K562 (cell line): ENCODE measurements around the gene NAXE. TPM values are rescaled to one million over a fixed set of nuclear protein-coding genes. Genes with fewer than 3 reads are reported as not detected.

Experiments
- ATAC-seq: fragments of 200-7000 bp; cut with Tn5 transposase; 3 replicates; pipeline ENCODE4 v1.9.1; 2020; ENCODE audit warnings: moderate library complexity
- BruUV-seq: library from RNA; stranded (reverse); fragments of 400-500 nt; replicated peaks from 2 replicates; lab custom pipeline; 2021; lab: Mats Ljungman, UMichigan
- CTCF ChIA-PET: fragments of 300-600 bp; formaldehyde crosslinking; extraction: SDS; loops from one replicate; lab custom pipeline; 2021; ENCODE audit warnings: low intra/inter-chr PET ratio; lab: Yijun Ruan, JAX
- POLR2A ChIA-PET: fragments of 300-600, 350-650 bp; sonication (Branson Sonifier 250); formaldehyde crosslinking; extraction: SDS; loops from one replicate; lab custom pipeline; 2021; ENCODE audit warnings: antibody characterized with exemption, inconsistent platforms; lab: Yijun Ruan, JAX
- DNase-seq, 4 experiments: peaks; one replicate each; pipeline versions ENCODE4 v3.0.0 to v3.0.0-alpha.2; 2011 to 2018; ENCODE audit warnings: low spot score in 3 of 4, mixed read lengths in 3 of 4; ENCODE audit errors: extremely low read depth in 1 of 4
- FAIRE-seq: peaks from 2 replicates; lab custom pipeline; 2011; peaks lifted over from hg19 to GRCh38; lab: Jason Lieb, UNC
- H2AFZ ChIP-seq: 2 replicates; pipeline ENCODE4 v1.6.0; 2011; ENCODE audit warnings: low read depth, low read length, control low read depth, inconsistent platforms
- H3K27ac ChIP-seq: fragments of 200-600 bp; 3 replicates; pipeline ENCODE4 v1.8.0; 2011; ENCODE audit warnings: low read depth, mild to moderate bottlenecking, control low read depth, inconsistent platforms, low read length, moderate library complexity, mixed read lengths; ENCODE audit errors: extremely low read depth
- H3K27me3 ChIP-seq, 2 experiments: fragments of 300-600 bp in 1 of 2; 2 replicates in 1 of 2; 3 replicates in 1 of 2; pipeline versions ENCODE4 v1.6.0 to v1.8.0; 2011; ENCODE audit warnings: inconsistent platforms in 2 of 2, low read length in 2 of 2, mild to moderate bottlenecking in 1 of 2, mixed read lengths in 1 of 2, moderate library complexity in 1 of 2; ENCODE audit not compliant: control insufficient read depth in 2 of 2, insufficient read depth in 2 of 2
- H3K36me3 ChIP-seq: fragments of 300-600 bp; 3 replicates; pipeline ENCODE4 v1.8.0; 2011; ENCODE audit warnings: mild to moderate bottlenecking, low read length, inconsistent platforms; ENCODE audit not compliant: control insufficient read depth, insufficient read depth
- H3K4me1 ChIP-seq, 2 experiments: fragments of 200-600 bp in 1 of 2; replicated peaks in 1 of 2; 2 replicates in 1 of 2; 3 replicates in 1 of 2; pipeline versions ENCODE4 v1.5.1 to v1.8.0; 2011; ENCODE audit warnings: inconsistent platforms in 2 of 2, low read length in 2 of 2, mild to moderate bottlenecking in 1 of 2, mixed read lengths in 1 of 2, moderate library complexity in 1 of 2; ENCODE audit not compliant: control insufficient read depth in 2 of 2, insufficient read depth in 2 of 2
- H3K4me2 ChIP-seq: 2 replicates; pipeline ENCODE4 v1.6.1; 2011; ENCODE audit warnings: low read length, control low read depth, inconsistent platforms, mixed read lengths; ENCODE audit not compliant: insufficient read depth
- H3K4me3 ChIP-seq: fragments of 200-600 bp; sonication (generic), shearing (Covaris generic); 2 replicates; pipeline ENCODE4 v1.5.1; 2016; ENCODE audit warnings: control low read depth, inconsistent platforms
- H3K79me2 ChIP-seq: fragments of 200-600 bp; 3 replicates; pipeline ENCODE4 v1.8.0; 2011; ENCODE audit warnings: low read length, inconsistent platforms; ENCODE audit not compliant: control insufficient read depth, insufficient read depth
- H3K9ac ChIP-seq, 2 experiments: 2 replicates each; pipeline versions ENCODE4 v1.6.0 to v1.6.1; 2011; ENCODE audit warnings: low read depth in 2 of 2, low read length in 2 of 2, control low read depth in 1 of 2, inconsistent platforms in 1 of 2, mild to moderate bottlenecking in 1 of 2, mixed read lengths in 1 of 2; ENCODE audit not compliant: insufficient read depth in 1 of 2
- H3K9me1 ChIP-seq: one replicate; pipeline ENCODE4 v1.6.0; 2011; ENCODE audit warnings: inconsistent platforms, mild to moderate bottlenecking, low read length, moderate library complexity; ENCODE audit not compliant: control insufficient read depth, insufficient read depth
- H3K9me3 ChIP-seq: replicated peaks from 2 replicates; pipeline ENCODE4 v1.5.1; 2011; ENCODE audit warnings: low read depth, low read length, inconsistent platforms; ENCODE audit not compliant: control insufficient read depth, insufficient read depth
- H4K20me1 ChIP-seq: replicated peaks from 2 replicates; pipeline ENCODE4 v1.6.1; 2011; ENCODE audit warnings: low read length, inconsistent platforms, mixed read lengths; ENCODE audit not compliant: control insufficient read depth, insufficient read depth
- CBFA2T3 ChIP-seq: fragments of 450-650 bp; IDR thresholded peaks from 2 replicates; pipeline ENCODE4 v1.6.1; 2017
- FOXK2 ChIP-seq, 2 experiments: fragments of 450-650 bp; IDR thresholded peaks in 1 of 2; conservative IDR thresholded peaks in 1 of 2; 2 replicates each; pipeline ENCODE4 v1.6.1; 2016; ENCODE audit warnings: low read depth in 2 of 2, mild to moderate bottlenecking in 1 of 2
- GABPA ChIP-seq: fragments of 200-800 bp; sonication (Bioruptor generic); conservative IDR thresholded peaks from 2 replicates; pipeline ENCODE4 v1.6.1; 2016; ENCODE audit warnings: low read depth, missing genetic modification characterization, missing compliant biosample characterization
- GTF2A2 ChIP-seq: IDR thresholded peaks from 2 replicates; pipeline ENCODE4 v1.6.1; 2016; ENCODE audit warnings: mild to moderate bottlenecking, missing genetic modification characterization, missing compliant biosample characterization
- HDAC2 ChIP-seq: fragments of 450-650 bp; IDR thresholded peaks from 2 replicates; pipeline ENCODE4 v1.6.1; 2016; ENCODE audit warnings: mild to moderate bottlenecking
- HNRNPH1 ChIP-seq: fragments of 200-400 bp; formaldehyde crosslinking; optimal IDR thresholded peaks from 2 replicates; pipeline ENCODE3; 2017; ENCODE audit warnings: low read depth, mild to moderate bottlenecking, low read length, moderate library complexity
- JUND ChIP-seq, 2 experiments: IDR thresholded peaks; 2 replicates in 1 of 2; 3 replicates in 1 of 2; pipeline ENCODE4 v1.6.1; 2011; ENCODE audit warnings: borderline replicate concordance in 2 of 2, low read depth in 2 of 2, low read length in 2 of 2, improper control_type of control experiment in 1 of 2, missing biosample characterization in 1 of 2, missing genetic modification characterization in 1 of 2, missing genetic modification reagents in 1 of 2
- KLF1 ChIP-seq: fragments of 450-650 bp; IDR thresholded peaks from 2 replicates; pipeline ENCODE4 v1.6.1; 2016; ENCODE audit warnings: missing genetic modification characterization, missing compliant biosample characterization
- LCOR ChIP-seq: sonication (generic); formaldehyde crosslinking; IDR thresholded peaks from 2 replicates; pipeline ENCODE4 v1.8.0; 2022; ENCODE audit warnings: mild to moderate bottlenecking, missing genetic modification reagents
- NCOA6 ChIP-seq: fragments of 450-650 bp; IDR thresholded peaks from 2 replicates; pipeline ENCODE4 v1.6.1; 2017; ENCODE audit warnings: mild to moderate bottlenecking
- NFIX ChIP-seq: fragments of 250-450 bp; sonication (Bioruptor Pico); IDR thresholded peaks from 2 replicates; pipeline ENCODE4 v1.4.0; 2020; ENCODE audit warnings: low read depth, mild to moderate bottlenecking, moderate library complexity
- RUNX1 ChIP-seq: sonication (generic); IDR thresholded peaks from 2 replicates; pipeline ENCODE4 v1.6.1; 2016; ENCODE audit warnings: antibody characterized with exemption, low read depth
- SMAD1 ChIP-seq: fragments of 150-350 bp; IDR thresholded peaks from 2 replicates; pipeline ENCODE4 v1.6.1; 2014; ENCODE audit warnings: low read length, low read depth; ENCODE audit not compliant: partially characterized antibody
- TAF15 ChIP-seq: fragments of 200-400 bp; formaldehyde crosslinking; IDR thresholded peaks from 2 replicates; pipeline ENCODE4 v1.6.1; 2017; ENCODE audit warnings: mild to moderate bottlenecking, low read depth, low read length, moderate library complexity
- TOE1 ChIP-seq, 2 experiments: fragments of 450-650 bp in 1 of 2; sonication (generic) in 1 of 2; formaldehyde crosslinking in 1 of 2; IDR thresholded peaks; 2 replicates each; pipeline versions ENCODE4 v1.7.1 to v1.8.0; 2016 to 2022; ENCODE audit warnings: borderline replicate concordance in 2 of 2, mild to moderate bottlenecking in 2 of 2, antibody characterized with exemption in 1 of 2, inconsistent platforms in 1 of 2, low read depth in 1 of 2, missing genetic modification reagents in 1 of 2, moderate library complexity in 1 of 2
- ZNF717 ChIP-seq: fragments of 250-450 bp; sonication (Bioruptor Pico); IDR thresholded peaks from 2 replicates; pipeline ENCODE4 v1.5.0; 2021
- ZNF77 ChIP-seq: fragments of 250-450 bp; sonication (Bioruptor Pico); IDR thresholded peaks from 2 replicates; pipeline ENCODE4 v1.5.0; 2020
- WGBS: fragments of 100-300 bp; shearing (Covaris generic); methylation state at CpG from one replicate; pipeline ENCODE4 v1.1.6; 2016; ENCODE audit warnings: low coverage, mixed read lengths; ENCODE audit not compliant: insufficient coverage; ENCODE audit errors: missing lambda C conversion rate; 5-methylcytosine and 5-hydroxymethylcytosine counted together
- in situ Hi-C: fragments of 300-500 bp; cut with MboI; formaldehyde crosslinking; loops from 4 replicates; pipeline ENCODE4 v1.15.0; 2018; ENCODE audit warnings: inconsistent platforms, mixed read lengths
- intact Hi-C: fragments of 100-400 bp; cut with micrococcal nuclease; formaldehyde crosslinking; loops from 2 replicates; pipeline ENCODE4 v1.14.2; 2022
- polyA plus RNA-seq, 8 experiments: library from polyadenylated mRNA; depleted of rRNA in 4 of 8; stranded (reverse) in 5 of 8; unstranded in 3 of 8; fragments of >200 nt; fragmentation: Nextera tagmentation in 2 of 8; fragmentation: Illumina TruSeq in 1 of 8; extraction: Ambion mirVana in 2 of 8; extraction: Trizol in 1 of 8; gene quantifications; 2 replicates each; pipeline versions ENCODE4 v1.2.1 to v1.2.3, GENCODE V29; 2011 to 2014; ENCODE audit warnings: inconsistent platforms in 1 of 8, missing spikeins in 1 of 8
- total RNA-seq, 7 experiments: library from RNA; depleted of rRNA in 6 of 7; stranded (reverse); fragments of >200 nt in 6 of 7; fragmentation: Illumina TruSeq in 2 of 7; extraction: Trizol in 2 of 7; gene quantifications; 2 replicates each; pipeline versions ENCODE4 v1.2.1 to v1.2.3, GENCODE V29; 2011 to 2021; ENCODE audit warnings: low replicate concordance in 1 of 7
- TF ChIP-seq, protein P1 (sequence below), 2 experiments: fragments of 450-650 bp; IDR thresholded peaks; 2 replicates each; pipeline ENCODE4 v1.6.1; 2016

The NAXE gene
- total and polyA plus RNA-seq, 9 of the 15 experiments (the other 6 are each of a cell fraction or from before 2014, with no cell fraction given), result 27.3 to 137 (median 90.0) TPM

DNA sequence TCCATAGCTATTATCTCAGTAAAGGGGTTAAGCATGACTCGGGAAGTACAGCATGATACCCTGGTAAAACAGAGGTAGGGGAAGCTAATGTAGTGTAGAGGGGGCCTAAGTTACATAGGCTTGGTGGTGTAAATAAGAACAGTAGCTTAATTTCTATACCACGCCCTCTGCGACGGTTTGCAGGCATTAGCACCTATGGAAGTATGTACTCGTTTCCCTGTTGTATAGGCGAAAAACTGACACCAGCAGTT lies 470 bp upstream of the NAXE start (continued):
- TF ChIP-seq FOXK2 (conservative IDR thresholded peaks at IDR 0.05 in 1 of 2, IDR thresholded peaks at IDR 0.05 in 1 of 2; ENCODE audit: low read depth in 2 of 2) (peak; percentile 62 to 74; a peak in 2 of 4 replicates), LCOR (CRISPR knock-in tag) (peak; percentile 6; the same call in 1 of the 2 replicates), KLF1 (tag) (no peak), SMAD1 (no peak), NFIX (CRISPR knock-in tag) (no peak), ZNF77 (no peak)

DNA sequence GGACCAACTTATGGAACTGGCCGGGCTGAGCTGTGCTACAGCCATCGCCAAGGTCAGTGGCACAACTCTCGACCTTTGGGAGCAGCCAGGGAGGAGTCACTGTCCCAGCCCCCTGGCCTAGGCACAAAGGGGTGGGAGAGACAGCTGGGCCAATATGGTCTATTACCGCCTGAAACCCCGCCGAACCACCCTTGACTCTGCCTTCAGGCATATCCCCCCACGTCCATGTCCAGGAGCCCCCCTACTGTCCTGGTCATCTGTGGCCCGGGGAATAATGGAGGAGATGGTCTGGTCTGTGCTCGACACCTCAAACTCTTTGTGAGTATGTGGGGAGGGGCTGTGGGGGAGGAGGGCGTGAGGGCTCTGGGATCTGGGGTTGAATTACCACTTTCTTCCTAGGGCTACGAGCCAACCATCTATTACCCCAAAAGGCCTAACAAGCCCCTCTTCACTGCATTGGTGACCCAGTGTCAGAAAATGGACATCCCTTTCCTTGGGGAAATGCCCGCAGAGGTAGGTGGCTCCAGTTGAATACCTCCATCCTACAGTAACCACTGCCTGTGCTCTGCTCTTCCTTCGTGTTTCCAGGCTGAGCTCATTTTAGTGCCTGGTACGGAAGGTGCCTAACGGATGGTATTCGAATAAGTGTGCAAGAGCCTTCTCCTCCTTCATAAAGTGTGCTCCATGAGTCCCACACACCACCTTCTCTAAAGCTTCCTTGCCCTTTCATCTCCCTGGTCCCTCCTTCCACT lies 758 bp downstream of the NAXE start:
- BruUV-seq, result TSS peak; percentile 62
- peak; percentile 51 for FAIRE-seq
- ChIA-PET POLR2A (interaction anchor here (0.5 to 2.6 kb wide), 13 partner anchors 8 to 135 kb away, joined by 3 to 16 read pairs (median 5); partner anchors contain the start of gene GPATCH4), CTCF (no interaction called here)
- peaks cover 53% of the 10 kb centered on the region for H3K36me3 ChIP-seq
- H3K9me3 ChIP-seq, result no peaks in the 10 kb centered on the region
- 14% methylated on average over 16 of the region's 16 CpGs for WGBS
- intact Hi-C loops (no loop called here), in situ Hi-C loops (no loop called here)
- peak; percentile 12 for ATAC-seq
- H3K27me3 ChIP-seq, result no peaks in the 10 kb centered on the region
- H3K27ac ChIP-seq, result peak overlapping the region; percentile 92
- peak overlapping the region; percentile 88 to 93 for H3K9ac ChIP-seq
- H2AFZ ChIP-seq, result peak overlapping the region; percentile 93; the same call in 1 of the 2 replicates
- no peaks in the 10 kb centered on the region for H3K9me1 ChIP-seq
- H4K20me1 ChIP-seq, result no peaks in the 10 kb centered on the region
- peaks cover 21% of the 10 kb centered on the region for H3K79me2 ChIP-seq
- H3K4me2 ChIP-seq, result peak overlapping the region; percentile 96
- DNase-seq, result peak in 1 of 4 experiments; percentile 41
- peaks cover 7 to 15% of the 10 kb centered on the region in 2 experiments; a peak in 4 of 5 replicates for H3K4me1 ChIP-seq
- H3K4me3 ChIP-seq, result peak overlapping the region; percentile 88
- TF ChIP-seq GTF2A2 (tag), result no peak
- TF ChIP-seq HDAC2, result no peak
- TF ChIP-seq, protein P1, sequence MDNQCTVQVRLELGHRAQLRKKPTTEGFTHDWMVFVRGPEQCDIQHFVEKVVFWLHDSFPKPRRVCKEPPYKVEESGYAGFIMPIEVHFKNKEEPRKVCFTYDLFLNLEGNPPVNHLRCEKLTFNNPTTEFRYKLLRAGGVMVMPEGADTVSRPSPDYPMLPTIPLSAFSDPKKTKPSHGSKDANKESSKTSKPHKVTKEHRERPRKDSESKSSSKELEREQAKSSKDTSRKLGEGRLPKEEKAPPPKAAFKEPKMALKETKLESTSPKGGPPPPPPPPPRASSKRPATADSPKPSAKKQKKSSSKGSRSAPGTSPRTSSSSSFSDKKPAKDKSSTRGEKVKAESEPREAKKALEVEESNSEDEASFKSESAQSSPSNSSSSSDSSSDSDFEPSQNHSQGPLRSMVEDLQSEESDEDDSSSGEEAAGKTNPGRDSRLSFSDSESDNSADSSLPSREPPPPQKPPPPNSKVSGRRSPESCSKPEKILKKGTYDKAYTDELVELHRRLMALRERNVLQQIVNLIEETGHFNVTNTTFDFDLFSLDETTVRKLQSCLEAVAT (IDR thresholded peaks at IDR 0.05), result no peak
- no peak for TF ChIP-seq JUND (IDR thresholded peaks at IDR 0.05; ENCODE audit: borderline replicate concordance, low read depth, low read length)
- no peak for TF ChIP-seq JUND (tag; IDR thresholded peaks at IDR 0.05; ENCODE audit: borderline replicate concordance, low read depth, low read length)
- no peak for TF ChIP-seq GABPA
- TF ChIP-seq HNRNPH1, result no peak
- no peak for TF ChIP-seq ZNF717 (CRISPR knock-in tag)
- TF ChIP-seq NCOA6, result no peak
- no peak for TF ChIP-seq CBFA2T3
- TF ChIP-seq TOE1 (IDR thresholded peaks at IDR 0.05; ENCODE audit: borderline replicate concordance), result no peak
- no peak for TF ChIP-seq TOE1 (CRISPR knock-in tag; IDR thresholded peaks at IDR 0.05; ENCODE audit: borderline replicate concordance, low read depth)
- no peak for TF ChIP-seq TAF15
- no peak for TF ChIP-seq RUNX1
